Measurements from ENCODE around the gene SND1.

Gene SND1

GRCh38 chr7:127771707-127772106 is 119.7 kb downstream of the SND1 start:
- DNase-seq, result no peak

DNA sequence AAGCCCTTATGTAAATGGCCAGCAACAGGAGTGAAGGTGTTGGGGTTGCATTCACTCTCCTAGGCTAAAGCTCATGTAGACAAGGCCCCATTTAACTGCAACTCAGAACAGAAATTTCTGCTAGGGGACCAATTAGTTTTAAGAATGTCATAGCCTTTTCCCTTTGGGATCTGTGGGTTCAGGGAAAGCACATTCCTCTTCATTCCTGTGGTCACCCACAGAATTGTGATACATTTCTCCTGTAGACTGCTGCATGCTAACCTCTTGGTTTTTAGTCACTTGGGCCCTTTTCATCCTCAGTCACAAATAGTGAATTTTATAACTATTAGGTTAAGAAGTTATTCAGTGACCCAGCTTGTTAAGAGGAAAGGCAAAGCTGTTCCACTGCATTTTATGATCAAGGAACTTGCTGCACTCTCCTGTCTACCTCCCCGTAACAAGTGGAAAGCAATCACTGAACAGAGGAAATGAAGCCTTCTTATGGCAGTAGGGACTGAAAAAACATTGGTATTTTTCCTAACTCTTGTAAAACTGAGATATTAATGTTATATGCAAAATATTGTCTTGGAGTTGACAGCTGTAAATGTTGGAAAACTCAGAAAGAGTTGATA is 124.9 kb downstream of the SND1 start:
- no peak for DNase-seq

DNA sequence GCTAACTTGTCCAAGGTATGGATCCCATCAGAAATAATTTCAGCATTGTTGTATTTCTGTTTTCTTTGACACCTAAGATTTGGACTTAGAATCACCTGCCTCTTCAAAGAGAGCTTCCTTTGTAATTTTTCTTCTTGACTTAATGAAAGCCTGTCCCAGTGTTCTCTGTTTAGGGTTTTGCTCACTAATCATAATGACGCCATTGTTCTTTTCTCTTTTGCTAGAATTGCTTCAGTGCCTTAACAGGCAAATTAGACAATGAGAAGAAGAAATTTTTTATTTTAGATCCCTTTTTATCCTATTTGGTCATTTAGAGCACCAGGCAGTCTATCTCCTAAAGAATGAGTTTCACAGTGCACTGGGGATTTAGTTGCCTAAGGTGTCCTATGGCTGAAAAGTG is 128.5 kb downstream of the SND1 start:
- no peak for DNase-seq

GRCh38 chr7:127781081-127781480 is 129.1 kb downstream of the SND1 start:
- DNase-seq, result no peak

- no peak for DNase-seq
These were observed 130.1 kb downstream of the SND1 start for GRCh38 chr7:127782075-127782474.

DNA sequence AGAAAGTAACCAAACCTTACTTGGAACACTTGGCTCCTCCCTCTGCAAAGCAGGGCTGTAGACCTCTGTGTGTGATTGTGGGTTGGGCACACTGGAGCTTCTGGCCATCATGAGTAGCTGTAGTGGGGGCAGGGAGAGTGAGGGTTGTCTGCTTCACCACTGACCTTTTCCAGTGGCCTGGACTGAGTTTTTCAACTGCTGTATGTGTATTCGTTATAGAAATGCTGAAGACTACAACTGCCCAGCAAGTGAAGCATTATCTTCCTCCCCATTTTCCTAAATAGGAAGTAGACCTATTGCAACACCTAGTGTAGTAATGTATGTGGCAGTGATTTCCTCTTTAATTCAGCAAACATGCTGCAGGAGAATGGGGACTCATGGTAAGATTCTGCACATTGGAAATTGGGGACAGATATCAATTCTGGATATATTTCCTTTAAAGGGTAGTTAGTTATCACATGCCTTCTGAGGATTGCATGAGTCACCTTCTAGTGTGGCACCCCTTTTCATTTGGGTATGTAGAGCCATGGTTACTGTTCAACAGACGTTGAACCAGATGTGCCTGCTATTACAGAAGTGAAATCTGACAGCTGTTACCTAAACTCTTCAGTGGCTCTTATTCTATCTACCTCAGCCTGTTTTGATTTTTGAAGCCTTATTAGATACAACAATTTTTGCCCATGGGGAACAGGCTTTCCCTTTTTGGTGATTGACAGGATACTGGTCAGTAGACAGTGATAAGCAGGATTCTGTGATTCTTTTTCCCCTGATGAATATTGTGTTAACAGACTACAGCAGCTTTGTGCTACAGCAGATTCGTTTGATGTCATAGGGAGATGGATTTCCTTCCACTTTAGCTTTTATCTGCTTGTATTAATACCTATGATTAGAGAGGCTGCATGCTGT is 130.9 kb downstream of the SND1 start:
- DNase-seq, result no peak

DNA sequence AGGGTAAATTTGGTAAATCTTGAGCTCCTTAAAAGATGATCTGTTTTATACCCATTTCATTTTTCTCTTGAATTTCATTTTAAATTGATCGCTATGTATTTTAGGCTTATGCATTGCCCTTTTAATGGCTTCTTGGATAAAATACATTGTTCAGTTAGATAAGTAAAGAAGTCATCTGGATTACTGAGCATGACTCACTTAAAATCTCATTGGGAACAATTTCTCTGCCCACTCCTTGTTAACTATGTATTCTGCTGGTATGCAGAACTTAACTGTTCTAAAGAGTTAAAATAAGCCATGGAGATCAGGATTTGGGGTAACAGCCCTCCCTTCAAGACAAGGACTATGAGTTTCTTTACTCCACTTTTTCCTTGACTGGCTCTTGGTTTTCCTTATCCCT is 134.2 kb downstream of the SND1 start:
- DNase-seq, result no peak

DNA sequence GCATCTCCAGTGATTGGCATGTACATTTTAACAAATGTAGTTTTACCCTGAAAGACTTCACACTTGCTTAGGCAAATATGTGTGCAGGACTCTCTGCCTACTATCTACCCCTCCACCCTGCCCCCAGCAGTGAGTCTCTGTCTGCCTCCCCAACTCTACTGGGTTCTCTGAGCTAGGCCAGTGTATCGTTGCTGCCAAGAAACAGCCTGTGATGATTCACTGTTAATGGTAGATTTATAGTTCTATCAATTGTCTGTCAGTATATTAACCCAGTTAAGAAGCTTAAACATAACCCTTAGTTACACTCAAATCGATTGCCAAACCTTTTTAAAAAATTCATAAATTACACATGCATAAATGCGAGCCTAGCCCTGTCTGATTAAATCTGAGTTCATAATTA is 137.0 kb downstream of the SND1 start:
- DNase-seq, result no peak

DNA sequence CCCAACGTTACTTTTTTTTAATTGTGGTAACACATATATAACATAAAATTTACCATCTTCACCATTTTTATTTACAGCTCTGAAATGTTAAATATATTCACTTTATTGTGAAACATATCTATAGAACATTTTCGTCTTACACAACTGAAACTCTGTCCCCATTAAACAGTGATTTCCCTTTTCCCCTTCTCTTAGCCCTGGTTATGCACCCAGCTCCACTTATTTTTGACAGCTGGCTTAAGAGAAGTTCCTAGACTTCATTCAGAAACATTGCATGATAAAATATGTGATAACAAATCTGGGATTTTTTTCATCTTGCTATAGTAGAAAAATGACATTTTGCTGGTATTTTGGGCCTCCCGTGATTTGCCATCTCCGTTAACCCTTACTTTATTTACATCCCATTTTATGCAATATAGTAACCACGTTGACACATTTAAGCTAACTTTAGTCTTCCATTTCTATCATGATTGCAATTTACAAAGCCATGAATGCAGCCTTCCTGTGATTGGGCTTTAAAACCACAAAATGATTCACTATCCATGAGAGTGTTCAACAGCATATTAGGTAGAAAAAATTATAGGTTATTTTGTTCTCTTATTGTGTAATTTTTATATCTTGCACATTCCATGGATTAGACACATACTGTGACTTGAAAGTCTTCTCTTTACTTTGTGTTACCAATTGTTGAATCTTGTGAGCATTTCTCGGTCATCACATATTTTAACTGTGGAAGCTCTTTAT is 139.6 kb downstream of the SND1 start:
- DNase-seq, result no peak

DNA sequence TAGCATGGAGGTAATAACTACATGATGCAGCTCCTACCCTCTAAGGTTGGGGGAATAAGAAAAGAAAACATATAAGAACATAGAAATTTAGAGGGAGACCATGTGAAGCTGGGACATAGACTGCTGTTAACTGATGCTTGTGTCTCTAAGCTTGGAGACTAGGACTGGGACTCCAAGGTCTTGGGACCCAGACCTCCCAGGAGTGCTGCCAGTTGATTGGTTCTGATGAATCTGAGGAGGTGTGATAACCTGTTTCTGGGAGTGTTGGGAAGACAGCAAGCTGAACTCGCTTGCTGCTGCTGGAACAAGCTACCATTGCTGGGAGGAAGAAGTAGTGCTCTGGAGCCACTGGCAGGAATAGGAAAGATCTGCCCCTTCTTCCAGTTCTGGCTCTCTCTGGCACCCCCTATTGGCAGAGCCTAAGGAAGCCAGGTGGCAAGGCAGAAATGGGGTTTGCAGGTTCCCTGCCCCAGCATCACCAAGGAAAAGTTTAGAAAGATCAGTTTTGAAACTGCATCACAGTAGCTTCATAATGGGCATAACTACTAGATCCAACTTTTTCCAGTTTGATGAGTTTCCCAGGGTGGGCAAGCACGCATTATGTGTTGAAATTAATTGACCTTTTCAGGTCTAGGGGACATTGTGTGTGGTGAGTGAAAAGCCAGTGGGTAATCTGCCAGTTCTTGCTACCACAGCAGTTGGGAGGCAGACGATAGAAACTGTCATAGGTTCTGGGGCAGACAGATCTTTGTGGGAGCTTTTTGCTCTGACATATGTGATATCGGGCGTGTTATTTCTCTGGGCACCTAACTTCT is 140.7 kb downstream of the SND1 start:
- DNase-seq, result no peak

DNA sequence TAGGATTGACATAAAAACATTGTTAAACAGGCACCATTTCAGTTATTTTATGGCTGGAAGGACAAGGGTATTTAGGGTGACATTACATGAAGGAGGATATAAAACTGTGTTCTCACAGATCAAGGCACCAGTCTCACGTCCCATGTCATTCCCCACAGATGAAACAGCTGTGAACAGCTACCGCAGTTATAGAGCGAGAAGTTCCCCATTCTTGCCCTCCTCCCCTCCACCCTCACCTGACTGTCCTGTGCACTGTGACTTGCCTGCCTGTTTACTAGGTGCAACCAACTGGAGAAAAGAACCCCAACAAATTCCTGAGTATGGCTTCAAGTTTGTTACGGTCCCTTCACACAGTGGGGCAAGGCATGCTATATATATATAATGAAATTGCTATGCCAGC is 141.6 kb downstream of the SND1 start:
- no peak for DNase-seq

GRCh38 chr7:127794136-127794535 is 142.1 kb downstream of the SND1 start:
- DNase-seq, result no peak

- DNase-seq, result no peak
These were observed 142.6 kb downstream of the SND1 start for GRCh38 chr7:127794551-127794950.

DNA sequence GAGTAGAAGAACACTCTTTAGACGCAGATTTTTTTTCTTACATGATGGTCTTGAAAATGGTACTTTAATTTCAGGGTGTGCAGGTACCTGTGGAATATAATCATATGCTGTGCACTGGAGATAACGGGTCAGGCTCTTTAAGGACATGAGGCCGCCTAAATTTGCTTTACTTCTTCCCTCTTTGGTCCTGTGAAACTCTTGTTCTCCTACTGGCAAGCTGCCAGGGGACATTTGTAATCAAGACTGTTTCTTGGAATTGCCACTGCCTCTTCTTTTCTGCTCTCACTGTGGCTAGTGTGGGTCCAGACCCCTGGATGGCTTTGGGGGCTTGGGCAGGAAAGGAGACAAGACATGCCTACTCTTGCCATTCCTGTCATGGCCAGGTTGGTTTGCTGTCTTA is 146.0 kb downstream of the SND1 start:
- no peak for DNase-seq

- no peak for DNase-seq
These were observed 146.9 kb downstream of the SND1 start for GRCh38 chr7:127798769-127799372.

DNA sequence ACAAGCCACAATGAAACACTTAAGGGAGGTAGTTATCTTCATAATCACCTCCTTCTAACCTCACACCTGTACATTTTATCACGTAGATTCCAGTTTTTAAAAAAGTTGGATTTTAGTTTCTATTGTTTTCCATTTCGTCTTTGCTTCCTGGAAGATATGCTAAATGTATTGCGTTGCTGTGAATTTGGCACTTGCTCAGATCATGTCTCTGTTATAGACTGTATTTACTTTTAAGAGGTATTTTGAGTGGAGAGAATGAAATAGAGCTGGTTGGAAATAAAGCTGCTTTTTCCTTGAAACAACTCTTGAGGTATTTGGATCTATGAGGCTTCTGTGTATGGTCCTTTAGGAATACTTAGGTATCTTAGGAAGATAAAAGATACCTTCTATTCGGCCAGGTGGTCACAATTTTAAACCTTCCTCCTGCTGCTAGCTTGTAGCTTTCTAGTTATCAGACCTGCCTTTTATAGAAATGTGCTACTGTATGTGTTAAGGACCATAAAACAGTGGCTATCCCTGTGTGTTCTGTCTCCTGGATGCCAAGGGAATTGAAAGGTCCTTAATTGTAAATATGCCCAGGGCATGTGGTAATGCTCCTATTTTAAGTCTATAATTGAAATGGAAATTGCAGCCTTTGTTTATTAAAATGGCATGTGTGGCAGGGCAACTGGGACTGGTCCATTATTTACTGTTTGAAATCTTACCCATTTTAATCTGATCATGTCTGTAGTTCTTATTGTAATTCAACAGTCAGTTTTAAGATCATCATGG is 147.7 kb downstream of the SND1 start:
- no peak for DNase-seq

DNA sequence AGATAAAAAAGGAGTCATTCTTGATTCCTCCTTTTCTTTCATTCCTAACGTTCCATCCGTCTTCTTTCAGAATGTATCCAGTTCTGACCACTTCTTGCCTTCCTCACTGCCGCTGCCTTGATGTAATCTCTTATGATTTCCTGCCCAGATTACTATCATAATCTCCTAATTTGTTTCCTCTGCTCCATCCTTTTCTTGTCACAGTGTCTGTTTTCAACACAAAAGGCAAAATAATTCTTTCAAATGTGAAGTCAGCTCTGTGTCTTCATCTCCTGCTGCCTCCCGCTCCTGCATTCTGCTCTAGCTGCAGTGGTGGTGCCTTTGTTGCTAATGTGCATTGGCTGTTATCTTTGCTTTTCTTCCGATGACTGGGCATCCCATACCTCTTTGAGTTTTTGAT is 150.9 kb downstream of the SND1 start:
- DNase-seq, result no peak

- DNase-seq, result no peak
These were observed 151.6 kb downstream of the SND1 start for GRCh38 chr7:127803626-127804025.

DNA sequence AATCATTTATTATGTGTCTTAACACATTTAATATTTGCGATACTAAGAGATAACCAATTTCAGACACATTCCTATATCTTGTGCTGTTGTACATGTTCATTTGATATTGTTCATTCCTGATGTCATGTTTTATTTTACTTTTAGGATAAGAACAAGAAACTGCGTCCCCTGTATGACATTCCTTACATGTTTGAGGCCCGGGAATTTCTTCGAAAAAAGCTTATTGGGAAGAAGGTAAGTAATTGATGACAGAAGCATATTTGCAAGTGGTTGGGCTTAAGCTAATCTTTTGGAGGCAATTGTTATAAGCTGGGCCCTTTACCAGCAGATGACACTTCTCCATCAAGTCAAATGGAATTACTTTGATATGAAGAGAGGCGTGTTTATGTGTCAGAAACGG is 155.3 kb downstream of the SND1 start:
- DNase-seq, result no peak

- no peak for DNase-seq
These were observed 155.8 kb downstream of the SND1 start for GRCh38 chr7:127807829-127808228.

DNA sequence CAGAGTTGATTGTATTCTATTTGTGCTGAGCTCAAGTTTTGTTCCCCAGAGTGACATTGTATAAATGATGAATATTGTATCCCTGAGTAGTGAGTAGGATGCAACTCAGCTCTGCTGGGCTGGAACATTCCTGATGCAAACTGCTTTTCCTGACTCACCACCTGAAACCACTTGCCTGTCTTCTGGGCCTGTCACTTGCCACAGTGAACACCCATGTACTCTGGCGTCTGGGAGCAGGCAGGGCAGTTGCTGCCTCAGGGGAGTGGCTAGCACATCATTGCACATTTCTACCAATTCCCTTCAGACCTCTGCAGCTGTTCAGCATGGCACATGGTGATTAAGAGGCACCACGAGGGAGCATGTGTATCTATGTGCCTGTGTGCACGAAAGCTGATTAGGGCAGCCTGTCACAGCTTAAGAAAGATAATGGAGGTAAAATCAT is 157.3 kb downstream of the SND1 start:
- no peak for DNase-seq

GRCh38 chr7:127810113-127810512 is 158.1 kb downstream of the SND1 start:
- no peak for DNase-seq

Data from GOT3 (cell line).